ENCODE data around the gene RIF1.

Gene RIF1

GRCh38 chr2:151520976-151521375 is 111.3 kb downstream of the RIF1 start:
- DNase-seq (ENCODE audit: low read depth in 1 of 2, low spot score in 1 of 2) = no peak

- no peak for DNase-seq (ENCODE audit: low read depth in 1 of 2, low spot score in 1 of 2)
These were observed 112.9 kb downstream of the RIF1 start for GRCh38 chr2:151522556-151522955.

- DNase-seq (ENCODE audit: low read depth in 1 of 2, low spot score in 1 of 2) = no peak
These were observed 114.1 kb downstream of the RIF1 start for GRCh38 chr2:151523850-151524249.

DNA sequence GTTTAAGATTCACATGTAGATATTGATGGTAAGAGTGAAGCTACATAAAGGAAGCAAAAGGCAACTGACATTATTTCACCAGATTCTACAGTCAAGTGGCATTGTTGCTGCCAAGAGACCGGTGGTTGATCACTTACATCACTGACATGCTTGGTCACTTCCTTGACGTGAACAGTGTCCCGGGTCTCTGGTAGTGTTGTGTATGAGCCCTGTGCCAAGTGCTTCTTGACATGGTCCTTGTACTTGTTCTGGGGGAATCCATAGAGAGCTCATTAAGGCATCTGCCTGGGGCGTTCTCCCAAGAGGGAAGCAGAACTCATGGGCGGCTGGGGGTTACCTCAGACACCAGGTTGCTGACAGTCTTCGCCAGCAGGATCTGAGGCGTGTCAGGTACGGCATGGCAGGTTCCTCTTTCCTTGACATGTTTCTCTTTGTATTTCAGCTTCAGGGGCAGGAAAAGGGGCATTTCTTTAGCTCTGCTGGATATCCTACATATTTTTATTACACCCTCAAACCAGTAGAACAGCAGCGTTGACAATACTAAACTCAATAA is 116.2 kb downstream of the RIF1 start:
- no peak for DNase-seq (ENCODE audit: low read depth in 1 of 2, low spot score in 1 of 2)

GRCh38 chr2:151526572-151527090 is 116.9 kb downstream of the RIF1 start:
- DNase-seq (ENCODE audit: low read depth in 1 of 2, low spot score in 1 of 2) = no peak

All from activated CD4-positive, alpha-beta T cell treated with anti-CD3 and anti-CD28 coated beads, Interleukin-2, amount 50 U/mL, for 24 hours (primary cell).